NCI-H128 (cell line): ENCODE results near the gene RETREG2.
A peak's percentile ranks its signal among the peaks of the same experiment; 100 is the strongest.

Experiments
- DNase-seq: peaks from one replicate; lab custom pipeline; 2025; ENCODE audit not compliant: unreplicated experiment; lab: John Stamatoyannopoulos, UW

RETREG2 gene

DNA sequence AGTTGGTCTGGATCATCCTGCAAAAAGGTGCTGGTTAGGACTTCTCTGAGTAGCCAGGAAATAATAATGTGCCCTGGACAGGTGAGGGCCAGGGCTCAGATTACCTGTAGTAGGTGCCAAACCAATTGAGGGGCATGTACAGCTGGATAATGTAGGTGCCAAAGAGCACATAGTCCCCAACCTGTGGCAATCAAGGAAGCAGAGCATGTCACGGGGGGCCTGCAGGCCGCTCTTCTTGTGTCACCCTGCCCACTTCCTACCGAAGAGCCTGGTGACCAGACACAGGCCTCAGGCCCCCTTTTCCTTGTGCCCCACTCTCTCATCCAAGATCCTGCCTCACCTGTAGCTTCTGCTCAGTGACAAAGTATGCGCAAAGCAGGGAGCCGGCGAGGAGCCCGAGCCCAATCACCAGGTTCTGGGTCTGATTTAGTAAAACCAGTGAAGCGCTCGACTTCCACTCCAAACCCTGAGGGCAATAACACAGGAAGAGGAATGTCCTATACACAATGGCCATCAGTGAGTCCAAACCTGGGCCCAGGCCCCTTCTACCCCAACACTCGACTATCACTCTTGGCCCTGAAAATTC is 35.5 kb downstream of the RETREG2 start:
- no peak for DNase-seq

DNA sequence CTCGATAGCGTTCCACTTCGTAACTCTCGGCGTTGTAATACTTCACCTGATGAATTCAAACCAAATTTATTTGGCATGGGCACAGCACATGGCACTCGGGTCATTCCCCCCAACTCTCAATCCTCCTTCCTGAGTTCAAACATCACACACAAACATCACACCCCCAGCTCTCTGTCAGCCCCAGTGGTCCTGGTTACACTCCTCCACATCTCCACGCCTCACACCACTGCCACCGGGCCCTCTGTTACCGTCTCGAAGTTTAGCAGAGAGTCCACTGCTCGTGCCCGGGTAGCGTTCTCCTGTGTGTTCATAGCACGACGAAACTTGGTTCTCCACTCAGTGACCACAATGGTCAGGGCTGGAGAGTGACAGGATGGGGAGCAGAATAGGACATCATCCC is 36.1 kb downstream of the RETREG2 start:
- no peak for DNase-seq

DNA sequence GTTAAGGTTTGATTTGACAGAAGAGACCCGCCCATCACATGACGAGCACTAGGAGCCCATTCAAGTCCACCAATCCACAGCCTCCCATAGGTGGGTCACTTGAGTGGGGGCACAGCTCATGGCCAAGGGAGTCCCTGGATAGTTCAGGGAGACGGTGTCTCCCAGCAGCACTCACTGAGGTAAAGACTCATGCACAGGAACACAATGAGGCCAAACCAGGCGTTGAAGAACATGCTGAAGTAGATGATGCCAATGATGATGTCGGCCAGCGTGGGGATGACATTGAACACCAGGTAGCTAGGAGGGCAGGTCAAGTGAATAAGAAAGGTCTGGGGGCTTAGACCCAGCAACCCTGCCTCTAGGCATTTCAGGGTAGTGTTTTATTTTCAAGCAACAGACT is 36.7 kb downstream of the RETREG2 start:
- DNase-seq: no peak

DNA sequence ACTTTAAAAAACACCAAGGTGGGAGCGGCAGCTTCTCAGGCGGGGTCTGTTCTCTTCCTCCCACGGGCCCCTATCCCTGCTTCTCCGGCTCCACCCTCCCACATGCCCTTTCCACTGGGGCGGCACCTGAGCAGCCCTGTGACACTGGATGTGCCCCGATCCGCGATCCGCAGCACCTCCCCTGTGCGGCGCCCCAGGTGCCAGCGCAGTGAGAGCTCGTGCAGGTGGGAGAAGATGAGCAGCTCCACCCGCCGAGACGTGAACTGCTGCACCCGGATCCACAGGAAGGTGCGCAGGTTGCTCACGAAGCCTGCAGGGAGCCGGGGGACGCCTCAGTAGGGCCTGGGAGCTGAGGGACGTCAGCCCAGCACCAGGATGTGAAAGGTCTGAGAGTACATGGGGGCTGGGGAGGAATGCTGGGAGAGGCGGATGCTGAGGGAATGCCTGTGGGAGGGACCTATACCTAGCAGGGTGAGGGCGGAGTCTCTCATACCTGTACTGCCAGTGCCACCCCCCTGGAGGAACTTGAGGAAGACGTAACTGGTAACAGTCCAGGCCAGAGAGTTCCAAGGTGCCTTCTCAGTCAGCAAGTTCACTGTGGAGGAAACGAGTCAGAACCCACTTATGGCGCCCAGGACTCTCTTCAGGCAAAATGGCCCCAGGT is 37.9 kb downstream of the RETREG2 start:
- DNase-seq: no peak

DNA sequence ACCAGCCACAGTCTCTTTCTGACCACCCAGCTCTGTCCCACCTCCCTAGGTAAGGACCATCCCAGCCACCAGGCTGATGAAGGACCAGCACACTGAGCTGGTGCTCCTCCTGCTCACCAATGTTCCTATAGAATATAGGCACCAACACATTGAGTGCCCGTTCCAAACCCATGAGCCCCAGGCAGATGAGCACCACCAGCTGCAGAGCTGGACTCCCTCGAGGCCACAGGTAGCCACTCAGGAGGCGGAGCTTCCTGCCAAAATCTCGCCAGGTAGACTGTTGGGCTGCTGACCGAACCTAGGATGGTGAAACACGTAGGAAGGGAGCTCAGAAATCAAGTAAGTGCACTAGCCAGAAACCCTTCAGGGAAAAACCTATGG is 38.5 kb downstream of the RETREG2 start:
- DNase-seq: no peak

DNA sequence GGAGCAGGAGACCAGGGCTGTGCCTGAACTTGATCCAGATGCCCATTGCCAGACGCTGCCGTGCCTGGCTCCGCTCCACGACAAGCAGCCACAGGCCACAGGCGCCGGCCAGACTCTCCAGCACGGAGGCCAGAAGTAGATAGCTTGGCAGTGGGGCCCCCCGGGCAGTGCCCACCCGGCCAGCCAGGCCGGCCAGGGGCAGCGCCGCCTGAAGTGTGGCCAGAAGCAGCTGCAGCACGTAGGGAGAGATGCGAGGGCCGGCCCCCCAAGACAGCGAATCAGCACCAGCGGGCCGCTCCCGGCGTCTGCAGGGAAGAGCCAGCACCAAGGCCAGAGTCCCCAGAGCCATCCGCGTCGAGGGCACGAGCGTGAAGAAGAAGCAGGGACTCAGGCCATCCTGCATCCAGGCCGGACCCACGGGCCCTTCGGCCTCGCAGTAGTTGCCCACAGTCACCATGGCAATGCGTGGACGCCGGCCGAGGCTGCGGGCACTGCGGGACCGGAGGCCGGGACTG is 40.2 kb downstream of the RETREG2 start:
- DNase-seq: no peak

DNA sequence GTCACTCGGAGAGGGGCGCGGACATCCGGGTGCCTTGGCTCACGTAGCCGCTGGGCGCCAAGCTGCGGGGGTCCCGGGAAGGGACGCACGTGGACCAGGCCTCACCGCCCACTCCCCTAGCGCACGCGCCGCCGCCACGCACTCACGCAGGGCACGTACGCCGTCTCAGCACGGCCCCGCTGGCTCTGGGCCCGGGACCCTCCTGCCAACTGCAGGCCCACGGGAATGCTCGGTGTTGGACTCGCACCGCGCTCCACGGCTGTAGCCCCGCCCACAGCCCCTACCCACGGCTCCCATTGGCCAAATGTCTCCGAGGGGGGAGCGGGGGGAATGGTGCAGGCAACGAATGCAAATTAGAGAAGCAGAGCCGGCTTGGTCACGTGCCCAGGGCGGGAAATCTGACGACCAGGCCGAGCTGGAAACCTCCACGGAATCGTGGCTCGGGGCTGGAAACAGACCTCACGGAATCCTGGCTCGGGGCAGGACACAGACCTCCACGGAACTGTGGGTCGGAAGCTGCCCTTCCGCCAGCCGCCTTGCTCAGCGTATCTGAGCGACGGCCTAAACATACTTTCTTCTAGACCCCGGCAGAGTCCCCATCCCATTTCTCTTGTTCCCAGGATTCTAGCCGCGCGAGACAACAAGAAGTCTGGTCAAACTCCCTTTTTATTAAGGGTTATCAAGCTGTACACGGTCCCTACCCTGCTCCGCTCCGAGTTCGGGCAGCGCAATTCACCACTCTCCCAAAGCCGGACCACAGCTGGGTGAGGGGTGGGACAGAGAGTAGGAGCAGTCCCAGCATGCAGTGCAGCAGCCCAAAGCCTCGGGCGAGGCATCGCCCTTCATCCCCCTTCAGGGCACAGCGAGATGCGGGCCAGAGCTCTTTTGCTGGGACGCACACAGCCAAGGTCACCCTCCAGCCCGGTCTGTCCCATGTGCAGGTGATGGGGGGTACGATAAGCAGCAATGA is 40.9 kb downstream of the RETREG2 start, which contains the start of gene ABCB6:
TSS of gene ABCB6 (minus strand) at position 227 of the 970 bp plus-strand sequence. CDS start 285 bp downstream, outside the sequence.
- DNase-seq: peak; percentile 85

DNA sequence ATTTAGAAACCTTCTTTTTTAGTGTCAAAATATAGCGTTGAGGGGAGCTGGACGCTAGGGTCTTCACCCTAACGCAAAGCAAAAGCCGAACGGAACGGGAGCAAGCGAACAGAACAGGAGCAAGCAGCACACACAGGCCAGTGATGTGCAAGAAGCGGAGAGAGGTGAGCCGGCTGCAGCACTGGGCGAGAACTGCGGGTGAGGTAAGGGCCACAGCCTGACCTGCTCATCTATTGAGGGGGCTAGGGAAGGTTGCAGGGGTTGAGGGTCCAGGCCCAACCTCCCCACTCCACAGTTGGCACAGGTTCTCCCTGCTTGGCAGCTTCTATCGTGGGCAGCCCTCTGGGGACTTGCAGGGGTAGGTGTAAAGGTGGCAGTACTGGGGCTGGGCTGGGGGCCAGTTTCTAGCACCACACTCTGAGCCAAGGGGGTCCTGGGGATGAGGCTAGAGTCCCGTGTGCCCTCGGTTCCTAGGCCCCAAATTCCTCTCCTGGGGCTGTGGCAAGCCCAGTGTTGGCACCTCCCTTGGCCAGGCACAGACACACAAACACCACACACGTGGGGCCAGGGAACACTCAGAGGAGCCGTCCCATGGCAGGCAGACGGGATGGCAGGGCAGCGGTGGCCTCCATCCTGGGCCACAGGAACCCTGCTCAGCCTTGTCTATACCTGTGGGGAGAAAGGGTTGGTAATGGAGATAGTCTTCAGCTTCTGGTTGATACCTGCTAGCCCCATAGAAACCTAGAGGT is 41.9 kb downstream of the RETREG2 start:
- no peak for DNase-seq

DNA sequence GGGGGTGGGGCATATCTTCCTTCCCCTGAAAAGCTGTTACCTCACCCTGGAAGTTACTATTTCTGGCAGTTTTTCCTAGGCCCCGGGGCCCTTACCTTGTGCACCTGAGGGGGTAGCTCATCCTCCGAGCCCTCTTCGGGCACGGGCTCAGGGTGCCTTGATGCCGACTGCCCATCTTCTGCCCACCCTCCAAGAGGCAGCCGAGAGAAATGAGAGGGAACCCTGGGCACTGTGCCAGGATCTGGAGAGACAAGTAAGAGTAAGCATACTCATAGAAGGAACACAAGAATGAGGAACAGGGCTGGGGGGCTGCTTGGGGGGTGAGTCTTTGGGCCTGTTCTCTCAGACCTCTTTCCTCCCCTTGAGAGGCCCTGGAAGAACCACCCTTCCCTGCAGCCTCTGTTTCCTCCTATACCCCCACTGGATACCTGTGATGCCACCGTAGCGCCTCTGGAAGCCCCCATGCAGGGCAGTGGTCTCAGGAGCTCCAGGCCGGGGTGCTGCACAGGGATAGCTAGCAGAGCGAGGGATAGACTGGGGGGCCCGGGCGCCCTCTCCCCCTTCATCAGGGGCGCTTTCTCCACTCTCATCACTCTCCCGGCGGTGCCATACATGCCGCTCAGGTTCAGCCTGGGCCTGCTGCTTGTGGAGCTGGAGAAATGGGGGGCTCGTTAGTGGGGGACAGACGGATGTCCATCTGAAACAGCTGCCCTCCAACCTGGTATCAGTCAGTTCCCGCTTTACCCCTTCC is 42.8 kb downstream of the RETREG2 start:
- no peak for DNase-seq

DNA sequence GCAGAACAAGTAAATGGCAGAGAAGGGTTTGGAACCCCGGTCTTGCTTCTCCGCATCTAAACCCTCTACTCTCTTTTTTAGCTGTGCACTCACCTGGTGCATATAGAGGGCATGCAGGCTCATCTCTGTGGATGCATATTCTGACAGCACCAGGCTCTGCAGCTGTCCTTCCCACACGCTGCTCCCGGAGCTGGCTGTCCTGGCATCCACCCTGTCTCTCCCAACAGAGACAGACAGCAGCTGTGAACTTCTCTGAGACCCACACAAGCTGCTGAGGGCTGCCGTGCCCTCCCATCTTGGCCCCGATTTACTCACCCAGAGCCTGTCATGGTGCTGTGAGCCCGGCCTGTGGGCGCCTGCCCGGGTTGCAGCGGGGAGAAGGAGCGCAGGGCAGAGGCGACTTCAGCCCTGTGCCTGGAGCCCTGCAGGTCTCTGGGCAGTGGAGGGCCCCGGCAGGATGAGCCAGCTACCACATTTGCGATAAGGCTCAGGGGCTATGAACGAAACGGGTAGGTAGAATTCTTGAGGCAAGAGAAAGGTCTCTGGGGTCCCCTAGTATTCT is 44.0 kb downstream of the RETREG2 start:
- no peak for DNase-seq

DNA sequence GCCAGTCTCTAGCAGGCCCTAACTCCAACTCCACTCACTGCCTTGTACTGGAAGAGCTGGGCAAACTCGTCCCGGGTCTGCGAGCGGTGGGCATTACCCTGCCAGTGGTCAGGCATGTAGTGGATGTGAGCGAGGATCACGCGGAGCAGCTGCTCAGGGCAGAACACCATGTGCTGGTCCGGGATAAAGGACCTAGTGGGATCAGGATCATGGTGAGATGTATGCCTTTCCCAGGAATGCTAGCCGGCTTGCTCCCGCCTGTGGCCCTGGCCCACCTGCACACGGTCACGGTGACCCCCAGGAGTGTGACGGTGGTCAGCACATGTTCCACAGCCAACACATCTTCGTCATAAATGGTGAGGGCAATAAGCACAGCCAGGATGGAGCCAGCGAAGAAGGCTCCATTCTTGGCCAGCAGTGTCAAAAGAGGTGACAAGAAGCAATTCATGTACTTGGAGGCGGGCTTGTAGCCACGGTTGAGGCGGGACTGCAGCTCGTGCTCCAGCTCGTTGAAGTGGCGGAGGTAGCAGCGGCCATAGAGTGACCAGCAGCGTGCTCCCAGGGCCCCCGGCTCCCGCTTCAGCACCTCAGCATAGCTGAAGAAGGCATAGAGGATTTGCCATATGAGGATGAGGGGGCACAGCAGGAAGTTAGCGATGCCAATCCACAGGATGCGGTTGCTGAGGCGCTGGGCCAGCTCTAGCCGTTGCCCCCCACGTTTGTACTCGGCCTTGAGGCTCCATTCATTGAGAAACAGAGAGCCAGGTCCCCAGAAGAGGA is 45.9 kb downstream of the RETREG2 start:
- DNase-seq: no peak

DNA sequence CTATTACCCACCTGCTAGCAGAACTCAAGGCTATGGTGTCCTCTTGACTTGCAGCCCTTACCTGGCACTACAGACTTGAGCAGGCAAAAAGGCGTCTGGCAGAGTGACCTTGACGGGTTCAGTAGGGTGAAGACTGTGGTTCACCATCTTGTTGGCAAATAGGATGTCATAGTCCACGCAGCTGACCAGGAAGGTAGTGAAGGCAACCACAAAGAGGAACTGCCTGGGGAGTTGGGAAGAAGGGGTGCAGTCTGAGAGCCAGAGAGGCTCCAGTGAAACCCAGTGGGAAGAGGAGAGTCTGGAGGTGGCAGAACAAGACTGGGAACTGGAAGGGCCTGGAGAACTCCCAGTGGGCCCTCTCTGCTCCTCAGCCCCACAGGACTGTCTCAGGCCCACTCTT is 47.3 kb downstream of the RETREG2 start:
- DNase-seq: no peak

DNA sequence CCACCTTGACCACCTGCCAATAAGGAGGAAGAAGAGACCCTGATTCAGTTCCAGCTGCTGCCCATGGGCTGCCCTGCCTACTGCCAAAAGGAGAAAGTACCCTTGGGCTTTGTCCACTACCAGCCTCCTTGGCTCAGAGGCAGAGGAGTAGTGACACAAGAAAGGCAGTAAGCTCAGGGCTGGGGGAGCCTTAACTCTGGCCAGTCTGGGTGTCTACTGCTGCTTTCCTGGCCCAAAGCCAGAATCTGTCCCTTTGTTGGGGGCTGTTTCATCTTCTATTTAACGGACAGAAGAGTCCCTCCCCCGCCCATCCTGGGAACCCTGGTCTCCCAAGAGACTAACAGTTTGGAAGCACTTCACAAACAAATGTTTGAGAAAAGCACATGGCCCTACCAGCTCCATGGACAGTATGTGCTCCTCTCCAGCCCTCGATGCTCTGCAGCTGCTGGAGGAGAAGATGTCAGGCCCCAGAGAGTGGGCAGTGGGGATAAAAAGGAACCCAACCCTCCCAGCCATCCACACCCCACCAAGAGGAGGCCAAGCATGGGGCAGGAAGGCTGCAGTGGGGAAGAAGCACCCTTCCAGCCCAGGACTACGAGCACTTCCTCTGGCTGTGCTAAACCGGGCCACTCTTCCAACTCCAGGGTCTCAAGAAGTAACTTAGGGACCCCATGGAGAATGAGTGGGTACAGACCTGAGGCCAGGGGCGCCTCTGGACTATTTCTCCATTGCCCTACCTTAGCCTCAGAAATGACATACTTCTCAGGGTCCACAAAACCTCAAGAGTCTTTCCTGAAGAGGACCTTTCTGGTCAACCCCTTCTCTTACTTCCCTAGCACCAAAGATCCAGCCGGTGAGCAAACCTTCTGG is 50.2 kb downstream of the RETREG2 start:
- DNase-seq: no peak

DNA sequence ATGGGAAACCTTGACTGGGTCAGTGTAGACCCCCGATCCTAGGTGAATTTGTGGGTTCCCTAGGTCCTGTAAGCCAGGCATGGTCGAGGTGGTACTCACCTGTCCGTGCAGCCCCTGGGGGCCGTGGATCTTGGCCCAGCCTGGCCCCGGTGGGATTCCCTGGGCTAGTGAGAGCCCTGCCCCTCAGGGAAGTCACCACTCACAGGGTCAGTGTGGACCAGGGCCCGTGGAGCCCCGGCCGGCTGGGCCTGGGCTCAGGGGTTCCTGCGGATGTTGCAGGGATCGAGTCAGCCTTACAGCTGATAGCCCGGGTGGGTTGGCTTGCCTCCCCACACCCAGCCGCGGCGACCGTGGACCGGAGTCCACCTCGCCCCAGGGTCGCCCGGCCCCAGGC is 50.8 kb downstream of the RETREG2 start:
- no peak for DNase-seq

DNA sequence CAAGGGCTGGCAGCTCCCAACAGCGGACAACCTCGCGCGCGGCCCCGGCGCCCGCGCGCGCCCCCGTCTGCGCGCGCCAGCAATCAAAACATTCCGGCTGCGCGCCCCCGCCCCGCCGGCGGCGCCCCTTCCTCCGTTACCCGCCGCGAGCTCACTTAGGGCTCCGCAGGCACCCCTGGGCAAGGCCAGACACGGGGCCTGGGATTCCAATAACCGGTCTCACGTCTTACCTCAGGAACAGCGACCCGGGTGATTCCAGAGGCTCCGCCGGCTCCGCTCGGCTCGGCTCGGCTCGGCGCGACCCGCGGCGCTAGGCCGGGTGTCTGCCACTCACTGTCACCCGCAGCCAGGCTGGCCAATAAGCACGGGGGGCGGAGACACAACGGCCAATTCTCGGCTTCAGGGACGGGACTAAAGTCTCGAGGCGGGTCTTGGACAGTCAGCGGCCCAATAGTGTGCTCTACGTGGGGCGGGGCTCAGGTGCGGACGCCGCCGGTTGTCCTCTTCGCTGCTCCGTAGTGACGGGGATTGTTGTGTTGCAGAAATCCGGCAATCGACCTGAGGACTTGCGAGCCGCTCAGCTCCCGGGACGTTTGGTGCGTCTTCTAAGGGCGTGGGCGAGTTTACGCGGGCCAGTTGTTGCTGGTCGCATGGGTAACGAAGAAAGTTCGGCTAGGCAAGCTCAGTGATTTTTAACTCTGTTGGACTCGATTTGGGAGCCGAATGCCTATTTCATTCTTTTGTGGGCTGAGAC is 51.4 kb downstream of the RETREG2 start, which contains the start of the genes ANKZF1 and ATG9A:
TSS of gene ANKZF1 (plus strand) at position 502 of the 754 bp plus-strand sequence. CDS start 452 bp downstream, outside the sequence.
TSS of gene ATG9A (minus strand) at position 332 of the 754 bp plus-strand sequence. CDS start 1,612 bp downstream, outside the sequence.
- peak; percentile 95 for DNase-seq

DNA sequence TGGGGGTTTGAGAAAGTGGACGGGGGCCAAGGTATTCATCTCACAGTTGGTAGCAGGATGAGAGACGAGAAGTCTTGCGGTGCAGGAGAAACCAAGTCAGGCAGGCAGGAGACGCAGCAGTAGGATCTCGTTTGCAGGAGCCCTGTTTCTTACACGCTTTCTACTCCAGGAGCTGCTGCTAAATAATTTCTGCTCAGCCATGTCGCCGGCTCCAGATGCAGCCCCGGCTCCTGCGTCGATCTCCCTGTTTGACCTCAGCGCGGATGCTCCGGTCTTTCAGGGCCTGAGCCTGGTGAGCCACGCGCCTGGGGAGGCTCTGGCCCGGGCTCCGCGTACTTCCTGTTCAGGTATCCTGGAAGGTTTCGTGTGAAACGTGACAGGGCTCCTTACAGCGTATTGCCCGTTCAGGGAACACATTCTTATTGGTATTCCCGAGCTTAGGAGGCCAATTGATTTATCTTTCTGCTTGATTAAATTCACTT is 52.0 kb downstream of the RETREG2 start:
- no peak for DNase-seq

DNA sequence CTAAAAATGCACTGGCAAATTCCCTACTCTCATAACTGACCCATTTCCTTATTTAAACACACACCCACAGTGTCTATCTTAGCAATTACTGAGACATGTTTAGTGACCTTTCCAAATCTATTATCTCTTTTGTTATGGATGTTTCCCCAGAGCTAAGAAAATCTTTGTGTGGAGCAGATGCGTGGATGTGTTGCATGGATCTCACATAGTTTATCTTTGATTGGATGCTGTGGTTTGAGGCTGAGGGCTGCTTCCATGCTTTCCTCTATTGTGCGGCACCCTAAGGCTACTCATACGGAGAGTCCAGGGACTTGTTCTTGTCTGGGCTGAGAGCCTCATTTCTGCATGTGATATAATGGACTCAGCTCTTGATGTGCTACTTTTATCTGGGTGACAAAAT is 56.3 kb downstream of the RETREG2 start:
- DNase-seq: no peak
